ENCODE results near the gene TBX15.

GRCh38 chr1:118894836-118895235, 93.3 kb downstream of the TBX15 start:
- no peak for TF ChIP-seq CTCF (IDR thresholded peaks at IDR 0.05)
- TF ChIP-seq POLR2A (IDR thresholded peaks at IDR 0.05) = no peak
